ENCODE measurements around the gene ABLIM1.

ABLIM1 gene

GRCh38 chr10:114566064-114566463, 92.0 kb downstream of the ABLIM1 start:
- H3K4me1 ChIP-seq (ENCODE audit: control insufficient read depth, insufficient read depth, low read depth, low read length), result no peaks in the 10 kb centered on the region
- H3K9ac ChIP-seq (ENCODE audit: low read length), result no peak overlapping the region
- no peak overlapping the region for H2AFZ ChIP-seq (ENCODE audit: low read depth, low read length)
- H2BK15ac ChIP-seq (ENCODE audit: low read depth, poor library complexity, severe bottlenecking), result no peak overlapping the region
- no peaks in the 10 kb centered on the region for H3K27me3 ChIP-seq (ENCODE audit: control insufficient read depth in 1 of 2, insufficient read depth in 1 of 2, low read length in 2 of 2)
- H3K36me3 ChIP-seq (ENCODE audit: control insufficient read depth in 1 of 2, insufficient read depth in 2 of 2, low read depth in 1 of 2, low read length in 2 of 2), result peaks cover 0 to 8% of the 10 kb centered on the region in 2 experiments
- H3K4ac ChIP-seq (ENCODE audit: low read depth in 1 of 2, low read length in 2 of 2), result no peak overlapping the region
- peak overlapping the region in 1 of 2 experiments; percentile 39 for H3K14ac ChIP-seq (ENCODE audit: low read length in 2 of 2)
- H3K9me3 ChIP-seq (ENCODE audit: control insufficient read depth, low read length), result no peaks in the 10 kb centered on the region
- no peak overlapping the region for H3K27ac ChIP-seq (ENCODE audit: low read length, poor library complexity, severe bottlenecking)
- 97% methylated on average over 7 of the region's 7 CpGs for WGBS
- H2BK120ac ChIP-seq (ENCODE audit: low read depth, low read length), result no peak overlapping the region
- H3K4me3 ChIP-seq (ENCODE audit: insufficient read depth in 1 of 2, low read depth in 1 of 2, low read length in 2 of 2), result no peak overlapping the region
- H2BK12ac ChIP-seq (ENCODE audit: low read length in 2 of 2), result no peak overlapping the region
- no peak overlapping the region for H2AK5ac ChIP-seq (ENCODE audit: low read length, severe bottlenecking)
- no peak for DNase-seq
- no peak overlapping the region for H3K18ac ChIP-seq (ENCODE audit: low read depth in 1 of 2, low read length in 2 of 2)
- no peak overlapping the region for H3K4me2 ChIP-seq (ENCODE audit: low read length, poor library complexity, severe bottlenecking)
- no peak overlapping the region for H2BK5ac ChIP-seq (ENCODE audit: low read depth, low read length, poor library complexity, severe bottlenecking)
- no peak overlapping the region for H4K91ac ChIP-seq (ENCODE audit: low read length)
- H3K23ac ChIP-seq (ENCODE audit: low read length in 2 of 2), result no peak overlapping the region
- H3K79me1 ChIP-seq (replicated peaks; ENCODE audit: low read length, poor library complexity, severe bottlenecking), result peaks cover 1% of the 10 kb centered on the region
- H4K8ac ChIP-seq (ENCODE audit: low read length), result no peak overlapping the region

- Histone ChIP-seq H3K14ac (ENCODE audit: low read length in 2 of 2) (no peak overlapping the region), H3K36me3 (ENCODE audit: control insufficient read depth in 1 of 2, insufficient read depth in 2 of 2, low read depth in 1 of 2, low read length in 2 of 2) (peaks cover 0 to 8% of the 10 kb centered on the region in 2 experiments), H2BK5ac (ENCODE audit: low read depth, low read length, poor library complexity, severe bottlenecking) (no peak overlapping the region), H3K4me2 (ENCODE audit: low read length, poor library complexity, severe bottlenecking) (no peak overlapping the region), H3K4me1 (ENCODE audit: control insufficient read depth, insufficient read depth, low read depth, low read length) (no peaks in the 10 kb centered on the region), H3K27me3 (ENCODE audit: control insufficient read depth in 1 of 2, insufficient read depth in 1 of 2, low read length in 2 of 2) (no peaks in the 10 kb centered on the region), H2BK15ac (ENCODE audit: low read depth, poor library complexity, severe bottlenecking) (no peak overlapping the region), H2AK5ac (ENCODE audit: low read length, severe bottlenecking) (no peak overlapping the region), H4K91ac (ENCODE audit: low read length) (no peak overlapping the region), H3K9ac (ENCODE audit: low read length) (no peak overlapping the region), H3K4ac (ENCODE audit: low read depth in 1 of 2, low read length in 2 of 2) (no peak overlapping the region), H4K8ac (ENCODE audit: low read length) (no peak overlapping the region), H3K4me3 (ENCODE audit: insufficient read depth in 1 of 2, low read depth in 1 of 2, low read length in 2 of 2) (no peak overlapping the region), H3K18ac (ENCODE audit: low read depth in 1 of 2, low read length in 2 of 2) (no peak overlapping the region), H3K9me3 (ENCODE audit: control insufficient read depth, low read length) (no peaks in the 10 kb centered on the region), H2BK120ac (ENCODE audit: low read depth, low read length) (no peak overlapping the region), H2AFZ (ENCODE audit: low read depth, low read length) (no peak overlapping the region), H2BK12ac (ENCODE audit: low read length in 2 of 2) (no peak overlapping the region), H3K79me1 (replicated peaks; ENCODE audit: low read length, poor library complexity, severe bottlenecking) (peaks cover 1% of the 10 kb centered on the region), H3K23ac (ENCODE audit: low read length in 2 of 2) (no peak overlapping the region), H3K27ac (ENCODE audit: low read length, poor library complexity, severe bottlenecking) (no peak overlapping the region)
- DNase-seq, result no peak
These were observed 93.0 kb downstream of the ABLIM1 start for GRCh38 chr10:114565066-114565465.

GRCh38 chr10:114561008-114561523, 97.0 kb downstream of the ABLIM1 start:
- WGBS, result 87% methylated on average over 3 of the region's 7 CpGs
- Histone ChIP-seq H2BK5ac (ENCODE audit: low read depth, low read length, poor library complexity, severe bottlenecking) (no peak overlapping the region), H3K9me3 (ENCODE audit: control insufficient read depth, low read length) (peaks cover 10% of the 10 kb centered on the region), H3K9ac (ENCODE audit: low read length) (no peak overlapping the region), H3K4me1 (ENCODE audit: control insufficient read depth, insufficient read depth, low read depth, low read length) (no peaks in the 10 kb centered on the region), H2AFZ (ENCODE audit: low read depth, low read length) (no peak overlapping the region), H3K36me3 (ENCODE audit: control insufficient read depth in 1 of 2, insufficient read depth in 2 of 2, low read depth in 1 of 2, low read length in 2 of 2) (peaks cover 0 to 3% of the 10 kb centered on the region in 2 experiments), H2AK5ac (ENCODE audit: low read length, severe bottlenecking) (no peak overlapping the region), H2BK15ac (ENCODE audit: low read depth, poor library complexity, severe bottlenecking) (no peak overlapping the region), H3K4me3 (ENCODE audit: insufficient read depth in 1 of 2, low read depth in 1 of 2, low read length in 2 of 2) (no peak overlapping the region), H3K23ac (ENCODE audit: low read length in 2 of 2) (no peak overlapping the region), H3K14ac (ENCODE audit: low read length in 2 of 2) (no peak overlapping the region), H3K4ac (ENCODE audit: low read depth in 1 of 2, low read length in 2 of 2) (no peak overlapping the region), H3K79me1 (replicated peaks; ENCODE audit: low read length, poor library complexity, severe bottlenecking) (peaks cover 1% of the 10 kb centered on the region), H3K18ac (ENCODE audit: low read depth in 1 of 2, low read length in 2 of 2) (no peak overlapping the region), H3K27me3 (ENCODE audit: control insufficient read depth in 1 of 2, insufficient read depth in 1 of 2, low read length in 2 of 2) (no peaks in the 10 kb centered on the region), H2BK12ac (ENCODE audit: low read length in 2 of 2) (no peak overlapping the region), H3K27ac (ENCODE audit: low read length, poor library complexity, severe bottlenecking) (no peak overlapping the region), H3K4me2 (ENCODE audit: low read length, poor library complexity, severe bottlenecking) (no peak overlapping the region), H4K8ac (ENCODE audit: low read length) (no peak overlapping the region), H2BK120ac (ENCODE audit: low read depth, low read length) (no peak overlapping the region), H4K91ac (ENCODE audit: low read length) (no peak overlapping the region)
- DNase-seq, result no peak

GRCh38 chr10:114560144-114560543, 97.9 kb downstream of the ABLIM1 start:
- Histone ChIP-seq H3K9ac (ENCODE audit: low read length) (no peak overlapping the region), H3K36me3 (ENCODE audit: control insufficient read depth in 1 of 2, insufficient read depth in 2 of 2, low read depth in 1 of 2, low read length in 2 of 2) (no peaks in the 10 kb centered on the region), H3K14ac (ENCODE audit: low read length in 2 of 2) (no peak overlapping the region), H2BK15ac (ENCODE audit: low read depth, poor library complexity, severe bottlenecking) (no peak overlapping the region), H3K23ac (ENCODE audit: low read length in 2 of 2) (no peak overlapping the region), H3K79me1 (replicated peaks; ENCODE audit: low read length, poor library complexity, severe bottlenecking) (peaks cover 1% of the 10 kb centered on the region), H2BK120ac (ENCODE audit: low read depth, low read length) (no peak overlapping the region), H4K8ac (ENCODE audit: low read length) (no peak overlapping the region), H2BK12ac (ENCODE audit: low read length in 2 of 2) (no peak overlapping the region), H3K4me1 (ENCODE audit: control insufficient read depth, insufficient read depth, low read depth, low read length) (no peaks in the 10 kb centered on the region), H4K91ac (ENCODE audit: low read length) (no peak overlapping the region), H3K4me2 (ENCODE audit: low read length, poor library complexity, severe bottlenecking) (no peak overlapping the region), H3K4me3 (ENCODE audit: insufficient read depth in 1 of 2, low read depth in 1 of 2, low read length in 2 of 2) (no peak overlapping the region), H3K4ac (ENCODE audit: low read depth in 1 of 2, low read length in 2 of 2) (no peak overlapping the region), H2AK5ac (ENCODE audit: low read length, severe bottlenecking) (no peak overlapping the region), H3K27me3 (ENCODE audit: control insufficient read depth in 1 of 2, insufficient read depth in 1 of 2, low read length in 2 of 2) (no peaks in the 10 kb centered on the region), H3K9me3 (ENCODE audit: control insufficient read depth, low read length) (peaks cover 10% of the 10 kb centered on the region), H3K18ac (ENCODE audit: low read depth in 1 of 2, low read length in 2 of 2) (no peak overlapping the region), H2BK5ac (ENCODE audit: low read depth, low read length, poor library complexity, severe bottlenecking) (no peak overlapping the region), H2AFZ (ENCODE audit: low read depth, low read length) (no peak overlapping the region), H3K27ac (ENCODE audit: low read length, poor library complexity, severe bottlenecking) (no peak overlapping the region)
- 100% methylated on average over 4 of the region's 5 CpGs for WGBS
- no peak for DNase-seq

Data from mesenchymal stem cell (in vitro differentiated cells and primary cell).